Small intestine (tissue), 7 donors: ENCODE data around the gene ITGB6. TPM values are rescaled to one million over a fixed set of nuclear protein-coding genes. Genes with fewer than 3 reads are reported as not detected.

ENCODE experiments used
- DNase-seq, 2 donors: peaks; one replicate each; pipeline versions ENCODE4 v3.0.0 to v3.0.0-alpha.2; 2013
- FAIRE-seq: peaks from 2 replicates; lab custom pipeline; 2012; peaks lifted over from hg19 to GRCh38; lab: Jason Lieb, UNC
- H3K27ac ChIP-seq, 3 donors: one replicate each; pipeline ENCODE4 v1.5.1; 2013; ENCODE audit warnings: low read length in 2 of 3, mild to moderate bottlenecking in 2 of 3, control low read depth in 1 of 3, inconsistent platforms in 1 of 3, low read depth in 1 of 3, moderate library complexity in 1 of 3
- H3K27me3 ChIP-seq, 3 donors: one replicate each; pipeline ENCODE4 v1.6.1; 2013; ENCODE audit warnings: low read length in 3 of 3, inconsistent platforms in 1 of 3; ENCODE audit not compliant: control insufficient read depth in 3 of 3, insufficient read depth in 3 of 3
- H3K36me3 ChIP-seq, 3 donors: one replicate each; pipeline ENCODE4 v1.6.1; 2013; ENCODE audit warnings: low read length in 3 of 3, inconsistent platforms in 1 of 3, low read depth in 1 of 3, mild to moderate bottlenecking in 1 of 3, moderate library complexity in 1 of 3; ENCODE audit not compliant: control insufficient read depth in 3 of 3, insufficient read depth in 2 of 3
- H3K4me1 ChIP-seq, 3 donors: one replicate each; pipeline ENCODE4 v1.6.1; 2013; ENCODE audit warnings: low read length in 2 of 3, inconsistent platforms in 1 of 3, low read depth in 1 of 3, mild to moderate bottlenecking in 1 of 3, moderate library complexity in 1 of 3; ENCODE audit not compliant: control insufficient read depth in 3 of 3, insufficient read depth in 2 of 3
- H3K4me3 ChIP-seq, 3 donors: one replicate each; pipeline ENCODE4 v1.5.1; 2013; ENCODE audit warnings: low read length in 3 of 3, control low read depth in 1 of 3, inconsistent platforms in 1 of 3, low read depth in 1 of 3, mild to moderate bottlenecking in 1 of 3, moderate library complexity in 1 of 3
- H3K9me3 ChIP-seq, 2 donors: one replicate each; pipeline ENCODE4 v1.6.1; 2013; ENCODE audit warnings: low read depth in 1 of 2, low read length in 1 of 2; ENCODE audit not compliant: control insufficient read depth in 2 of 2, insufficient read depth in 1 of 2
- WGBS, 3 donors: extraction: QIAGEN DNeasy Blood & Tissue Kit; methylation state at CpG; one replicate each; pipeline ENCODE4 v1.1.7; 2013; 5-methylcytosine and 5-hydroxymethylcytosine counted together
- polyA plus RNA-seq, 4 donors: library from polyadenylated mRNA; stranded (reverse) in 3 of 4; unstranded in 1 of 4; fragments of 200-250 nt in 3 of 4; fragments of 120-200 nt in 1 of 4; gene quantifications; one replicate each; pipeline versions ENCODE4 v1.2.1 to v1.2.3, GENCODE V29; 2013
- donor health status: healthy with polysubstance abuse.
- donor health status: control.
- donor health status: control.
- donor health status: Bipolar disorder and iron deficiency.
- donor health status: healthy.

The ITGB6 gene
- polyA plus RNA-seq, 4 donors, result 3.0 to 14.2 (median 4.8) TPM

DNA sequence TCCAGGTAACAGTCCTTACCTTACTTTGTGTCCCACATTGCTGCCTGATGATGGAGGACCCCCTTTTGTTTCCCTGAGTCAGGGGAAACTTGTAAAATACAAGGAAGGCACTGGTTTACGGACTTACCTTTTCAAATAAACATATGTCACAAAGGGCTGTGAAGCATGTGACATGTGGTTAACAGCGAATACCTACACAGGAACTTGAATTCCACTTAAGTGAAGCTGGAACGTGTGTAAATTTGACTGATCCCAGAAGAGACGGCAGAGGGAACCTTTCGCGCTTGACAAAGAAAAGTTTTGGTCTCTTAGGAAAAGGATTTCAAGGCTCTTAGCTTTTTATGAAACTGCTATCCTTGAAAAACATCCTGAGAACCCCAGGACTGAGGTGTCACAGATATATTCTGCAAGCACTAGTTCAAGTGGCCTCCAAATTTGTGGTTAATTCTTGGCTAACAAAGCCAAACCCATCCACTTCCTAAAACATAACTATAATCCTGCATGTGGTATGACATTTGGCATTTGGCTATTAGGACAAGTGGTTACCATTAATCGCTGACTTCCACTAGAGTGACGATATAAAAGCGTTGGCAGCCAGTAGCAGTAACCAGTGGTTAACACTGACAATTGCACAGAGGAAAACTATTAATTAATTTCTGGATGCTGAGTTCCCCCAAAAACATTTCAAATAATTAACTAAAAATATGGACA lies 55.6 kb downstream of the ITGB6 start:
- H3K27ac ChIP-seq, result no peak overlapping the region
- WGBS, 3 donors, result 72 to 88% (median 82%) methylated on average over 9 of the region's 9 CpGs
- H3K27me3 ChIP-seq, result peaks cover 0 to 2% (median 0%) of the 10 kb centered on the region in 3 donors
- H3K4me1 ChIP-seq, result no peaks in the 10 kb centered on the region
- DNase-seq (no peak), FAIRE-seq (no peak)
- no peaks in the 10 kb centered on the region for H3K9me3 ChIP-seq
- H3K4me3 ChIP-seq, result no peak overlapping the region
- peaks cover 0 to 10% (median 3%) of the 10 kb centered on the region in 3 donors for H3K36me3 ChIP-seq

GRCh38 chr2:160142472-160142871 lies 57.6 kb downstream of the ITGB6 start:
- FAIRE-seq (no peak), DNase-seq (no peak)
- 90 to 92% (median 91%) methylated on average over 6 of the region's 6 CpGs for WGBS, 3 donors
- H3K9me3 ChIP-seq, result no peaks in the 10 kb centered on the region
- no peak overlapping the region for H3K4me3 ChIP-seq
- H3K4me1 ChIP-seq, result no peaks in the 10 kb centered on the region
- peaks cover 0 to 12% (median 6%) of the 10 kb centered on the region in 3 donors for H3K36me3 ChIP-seq
- peaks cover 0 to 2% (median 0%) of the 10 kb centered on the region in 3 donors for H3K27me3 ChIP-seq
- H3K27ac ChIP-seq, result no peak overlapping the region

- H3K27ac ChIP-seq, result no peak overlapping the region
- peaks cover 0 to 16% (median 9%) of the 10 kb centered on the region in 3 donors for H3K36me3 ChIP-seq
- WGBS, 3 donors, result 62 to 77% (median 67%) methylated on average over 3 of the region's 3 CpGs
- no peaks in the 10 kb centered on the region for H3K9me3 ChIP-seq
- H3K4me3 ChIP-seq, result no peak overlapping the region
- H3K4me1 ChIP-seq, result no peaks in the 10 kb centered on the region
- FAIRE-seq (no peak), DNase-seq (no peak)
- peaks cover 0 to 2% (median 0%) of the 10 kb centered on the region in 3 donors for H3K27me3 ChIP-seq
Measured at GRCh38 chr2:160141912-160142311, 58.2 kb downstream of the ITGB6 start.

DNA sequence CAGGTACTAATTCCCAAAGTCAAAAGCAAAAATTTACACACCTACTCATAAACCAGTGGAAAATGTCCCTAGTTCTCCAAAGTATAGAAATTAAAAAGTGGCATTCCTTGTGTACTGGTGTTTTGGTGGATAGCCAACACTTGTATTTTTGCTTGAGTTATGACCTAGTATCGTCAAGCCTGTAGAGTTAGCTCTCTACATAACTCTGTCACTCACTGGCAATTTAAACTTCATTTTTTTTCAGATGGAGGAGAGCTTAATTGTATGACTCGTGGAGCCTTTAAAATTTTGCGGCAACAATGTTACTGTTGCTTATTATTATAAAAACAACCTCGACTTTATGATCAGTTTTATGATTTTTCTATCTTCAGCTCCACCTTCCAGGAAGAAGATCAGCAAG lies 58.7 kb downstream of the ITGB6 start:
- FAIRE-seq, result no peak
- 72 to 88% (median 77%) methylated on average over 4 of the region's 4 CpGs for WGBS, 3 donors

DNA sequence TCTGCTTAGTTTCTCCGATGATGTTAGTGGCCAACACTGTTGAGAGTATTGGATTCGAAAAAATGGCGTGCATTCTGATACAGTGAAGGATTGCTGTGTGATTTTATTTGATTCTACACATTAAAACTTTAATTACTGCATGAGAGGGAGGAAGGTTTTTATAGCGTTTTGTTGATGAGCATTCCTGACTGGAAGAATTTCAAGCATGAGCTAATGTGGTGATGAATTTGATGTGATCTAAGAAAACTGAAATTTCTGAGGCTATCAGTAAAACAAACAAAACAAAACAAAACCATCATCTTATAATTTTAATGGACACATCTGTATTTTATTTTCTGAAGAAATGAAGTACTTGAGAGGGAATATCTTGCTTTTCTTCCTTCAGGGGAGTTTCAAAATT lies 59.6 kb downstream of the ITGB6 start:
- Histone ChIP-seq H3K36me3 (peaks cover 0 to 10% (median 9%) of the 10 kb centered on the region in 3 donors), H3K27me3 (no peaks in the 10 kb centered on the region), H3K27ac (peak overlapping the region in 1 of 3 donors; percentile 48), H3K9me3 (no peaks in the 10 kb centered on the region), H3K4me3 (no peak overlapping the region), H3K4me1 (no peaks in the 10 kb centered on the region)
- DNase-seq, result no peak
- no peak for FAIRE-seq
- whole genome bisulfite sequencing, 3 donors, result 24 to 45% (median 39%) methylated on average over 4 of the region's 4 CpGs

More for the DNA sequence above, 58.7 kb downstream of the ITGB6 start:
- Histone ChIP-seq H3K4me1 (no peaks in the 10 kb centered on the region), H3K27ac (no peak overlapping the region), H3K36me3 (peaks cover 0 to 16% (median 9%) of the 10 kb centered on the region in 3 donors), H3K4me3 (no peak overlapping the region), H3K9me3 (no peaks in the 10 kb centered on the region), H3K27me3 (peaks cover 0 to 2% (median 0%) of the 10 kb centered on the region in 3 donors)
- no peak for DNase-seq

DNA sequence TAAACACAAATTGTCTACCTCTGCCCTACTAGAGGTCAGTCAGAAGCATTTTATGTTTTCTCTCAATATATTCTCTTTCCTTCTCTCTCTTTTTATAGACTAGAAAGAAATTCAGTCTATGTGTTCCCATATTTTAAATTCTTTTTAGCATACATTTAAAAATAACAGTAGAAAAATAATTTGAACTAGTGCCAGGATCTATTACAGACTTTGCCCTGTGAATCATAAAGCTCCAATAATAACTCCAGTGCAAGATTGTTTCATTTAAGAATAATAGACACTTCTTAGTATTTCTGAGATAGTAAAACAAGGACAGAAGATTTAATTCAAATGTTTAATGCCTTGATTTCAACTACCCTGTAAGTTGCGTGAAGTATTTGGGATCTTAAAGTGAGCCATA lies 60.1 kb downstream of the ITGB6 start:
- WGBS, 3 donors, result 16 to 48% (median 45%) methylated on average over 1 of the region's 1 CpG
- peak; percentile 24 to 58 for DNase-seq
- H3K4me3 ChIP-seq, result no peak overlapping the region
- FAIRE-seq, result peak; percentile 33
- peaks cover 0 to 9% (median 9%) of the 10 kb centered on the region in 3 donors for H3K36me3 ChIP-seq
- H3K27me3 ChIP-seq, result no peaks in the 10 kb centered on the region
- H3K27ac ChIP-seq, result peak overlapping the region in 1 of 3 donors; percentile 48
- no peaks in the 10 kb centered on the region for H3K4me1 ChIP-seq
- H3K9me3 ChIP-seq, result no peaks in the 10 kb centered on the region

DNA sequence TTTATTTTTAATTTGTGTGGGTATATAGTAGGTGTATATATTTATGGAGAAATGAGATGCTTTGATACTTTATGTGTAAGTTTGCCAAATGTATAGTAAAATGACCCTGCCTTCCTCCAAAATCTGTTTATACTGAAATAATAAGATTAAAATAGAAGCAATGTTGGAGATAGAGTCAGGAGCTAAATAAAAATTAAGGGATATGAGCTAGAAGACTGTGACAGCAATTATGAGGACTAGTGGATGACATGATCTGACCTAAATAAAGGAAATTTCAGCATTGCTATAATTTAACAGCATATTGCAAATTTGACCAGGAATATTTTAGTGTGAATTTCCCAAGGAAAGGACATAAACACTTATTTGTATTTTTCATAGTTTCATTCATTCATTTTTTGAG lies 60.7 kb downstream of the ITGB6 start:
- Histone ChIP-seq H3K4me3 (no peak overlapping the region), H3K27me3 (no peaks in the 10 kb centered on the region), H3K27ac (no peak overlapping the region), H3K9me3 (no peaks in the 10 kb centered on the region), H3K36me3 (peaks cover 0 to 9% (median 9%) of the 10 kb centered on the region in 3 donors), H3K4me1 (no peaks in the 10 kb centered on the region)
- FAIRE-seq (no peak), DNase-seq (no peak)

DNA sequence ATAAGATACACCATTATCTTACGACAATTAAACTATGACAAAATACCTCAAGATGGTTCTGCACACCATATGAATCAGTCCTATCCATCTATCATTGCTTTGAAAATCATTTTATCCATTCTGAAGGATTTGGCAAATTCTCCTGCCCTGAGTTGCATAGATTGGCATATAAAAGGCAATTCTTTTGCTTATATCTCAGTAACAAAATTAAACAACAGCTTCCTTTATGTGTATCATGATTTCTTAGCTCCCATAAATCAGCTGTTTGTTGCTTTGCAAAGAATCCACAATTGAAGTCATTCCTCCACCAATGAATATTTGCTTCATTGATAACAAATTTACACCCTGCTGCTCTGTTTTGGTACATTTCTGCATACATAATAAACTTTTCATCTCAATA lies 61.7 kb downstream of the ITGB6 start:
- Histone ChIP-seq H3K9me3 (no peaks in the 10 kb centered on the region), H3K4me3 (no peak overlapping the region), H3K36me3 (peaks cover 0 to 9% (median 6%) of the 10 kb centered on the region in 3 donors), H3K4me1 (no peaks in the 10 kb centered on the region), H3K27me3 (no peaks in the 10 kb centered on the region), H3K27ac (no peak overlapping the region)
- FAIRE-seq (no peak), DNase-seq (no peak)
- 95 to 97% (median 97%) methylated on average over 1 of the region's 1 CpG for WGBS, 3 donors
